GM18526 (cell line): ENCODE measurements around the gene CD59.

Source experiments
- POLR2A ChIP-seq: IDR thresholded peaks from 3 replicates; pipeline ENCODE4 v1.6.1; 2011; ENCODE audit not compliant: insufficient read length; ENCODE audit errors: extremely low read depth

The CD59 gene

DNA sequence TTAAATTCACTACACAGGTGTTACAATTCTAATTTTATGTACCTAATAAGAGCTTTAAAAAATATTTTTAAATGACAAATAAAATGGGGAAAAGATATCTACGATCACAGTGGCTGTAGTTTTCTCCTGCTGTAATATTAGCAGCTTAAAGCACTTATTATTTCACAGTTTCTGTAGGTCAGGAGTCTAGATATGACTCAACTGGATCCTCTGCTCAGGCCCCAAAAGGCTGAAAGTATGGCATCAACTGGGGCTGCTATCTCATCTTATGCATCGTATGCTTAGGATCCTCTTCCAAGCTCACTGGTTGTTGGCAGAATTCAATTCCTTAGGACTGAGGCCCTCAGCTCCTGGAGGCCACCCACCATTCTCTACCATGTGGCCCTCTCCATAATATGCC is 25.2 kb upstream of the CD59 start:
- TF ChIP-seq POLR2A: no peak

DNA sequence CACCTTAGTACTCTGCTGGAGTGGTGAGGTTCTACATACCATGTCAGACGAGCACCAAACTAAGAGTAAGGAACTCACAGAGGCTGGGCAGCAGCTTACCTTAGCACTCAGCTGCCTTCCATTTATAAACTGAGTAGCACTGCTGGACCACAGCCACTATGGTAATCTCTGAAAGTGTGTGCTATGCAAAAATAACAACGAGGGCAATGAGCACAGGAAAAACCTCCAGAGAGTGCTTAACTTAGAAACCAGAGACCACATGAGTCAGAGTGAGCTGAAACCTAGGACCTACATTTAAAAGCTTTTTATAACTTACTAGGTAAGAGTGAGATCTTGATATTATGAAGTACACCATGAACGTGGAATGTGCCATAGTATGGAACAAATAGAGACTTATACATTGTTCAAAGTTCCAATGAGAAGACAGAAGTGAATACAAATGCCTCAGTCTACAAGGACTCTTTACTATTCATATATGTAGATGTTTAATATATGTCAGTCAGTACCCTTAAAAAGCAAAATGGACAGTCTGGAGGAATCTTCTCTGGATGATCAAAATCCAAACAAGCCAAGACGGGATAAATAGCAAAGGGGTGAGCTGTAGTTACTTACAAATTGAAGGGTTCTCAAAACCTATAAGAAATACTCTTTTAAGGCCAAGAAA is 17.2 kb upstream of the CD59 start:
- TF ChIP-seq POLR2A: no peak

DNA sequence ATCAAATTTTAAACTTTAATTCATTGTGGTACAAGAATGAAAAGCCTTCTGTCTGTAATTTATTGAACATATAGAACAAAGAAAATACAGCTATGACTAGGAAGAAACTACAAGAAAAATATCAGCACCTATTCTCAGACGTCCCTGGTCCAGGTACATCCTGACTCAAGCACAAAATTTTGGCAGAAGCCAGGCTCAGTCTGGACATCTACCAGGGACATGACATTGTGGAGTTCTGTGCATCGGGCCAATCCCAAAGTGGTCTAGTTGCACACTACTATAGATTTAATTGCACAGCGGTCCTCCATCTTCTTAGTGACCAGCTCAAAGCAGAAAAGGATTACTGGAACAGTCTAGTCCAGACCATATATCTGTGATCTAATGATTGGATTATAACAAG is 15.7 kb upstream of the CD59 start:
- TF ChIP-seq POLR2A: no peak

DNA sequence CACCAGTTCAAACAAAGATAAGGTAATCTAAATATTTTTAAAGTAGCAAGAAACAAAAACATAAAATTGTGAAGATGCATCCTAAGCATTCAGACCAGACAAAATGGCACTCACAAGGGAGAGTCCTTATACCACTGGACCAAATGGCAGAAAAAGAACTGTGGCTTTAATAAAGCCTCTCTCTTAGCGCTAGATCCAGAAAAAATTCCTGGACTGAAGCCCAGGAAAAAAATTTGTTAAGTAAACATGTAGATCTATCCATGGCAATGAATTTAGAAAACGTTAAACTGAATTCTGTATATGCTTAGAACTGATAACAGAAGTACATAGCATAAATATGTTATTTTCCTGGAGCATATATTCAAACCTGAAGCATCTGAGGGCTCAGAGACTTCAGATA is 11.8 kb upstream of the CD59 start:
- TF ChIP-seq POLR2A: no peak

DNA sequence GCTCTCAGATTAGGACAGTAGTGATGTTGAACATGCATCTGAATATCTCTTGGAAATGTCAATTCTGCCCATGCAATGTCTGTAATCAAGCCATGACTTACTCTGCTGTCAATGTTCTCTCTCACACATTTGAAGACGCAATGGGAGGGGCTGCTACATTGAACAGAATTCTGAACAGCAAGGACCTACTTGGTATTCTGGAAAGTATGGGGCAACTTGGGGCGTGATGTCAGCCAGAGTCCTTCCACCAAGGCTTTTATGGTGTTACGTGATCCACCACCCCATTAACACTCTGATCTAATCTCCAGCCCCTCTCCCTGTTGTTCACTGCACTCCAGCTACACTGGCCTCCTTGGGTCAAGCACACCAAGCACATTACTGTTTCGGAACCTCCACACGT is 7.1 kb upstream of the CD59 start:
- no peak for TF ChIP-seq POLR2A

DNA sequence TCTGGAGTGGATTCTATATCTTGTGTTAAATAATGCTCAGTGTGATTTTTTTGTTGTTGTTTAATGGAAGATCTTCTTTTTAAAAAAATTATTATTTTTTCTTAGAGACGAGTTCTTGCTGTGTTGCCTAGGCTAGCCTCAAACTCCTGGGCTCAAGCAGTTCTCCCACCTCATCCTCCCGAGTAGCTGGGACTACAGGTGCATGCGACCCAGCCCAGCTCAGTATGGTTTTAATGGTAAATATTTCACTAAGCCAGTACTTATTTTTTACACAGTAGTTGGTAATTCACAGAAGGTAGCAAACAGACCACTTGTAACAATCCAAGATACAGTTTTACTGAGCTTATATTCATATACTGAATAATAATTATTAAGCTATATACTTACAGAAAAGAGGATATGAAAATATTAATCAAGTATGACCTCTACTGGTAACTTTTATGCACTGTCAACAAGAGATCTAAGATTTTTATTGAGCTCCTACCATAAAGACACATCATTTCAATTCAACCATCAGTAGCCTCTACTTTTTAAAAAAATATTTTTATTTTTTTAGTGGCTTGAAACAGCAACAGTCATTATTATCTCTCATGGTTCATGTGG is 6.1 kb upstream of the CD59 start:
- no peak for TF ChIP-seq POLR2A

DNA sequence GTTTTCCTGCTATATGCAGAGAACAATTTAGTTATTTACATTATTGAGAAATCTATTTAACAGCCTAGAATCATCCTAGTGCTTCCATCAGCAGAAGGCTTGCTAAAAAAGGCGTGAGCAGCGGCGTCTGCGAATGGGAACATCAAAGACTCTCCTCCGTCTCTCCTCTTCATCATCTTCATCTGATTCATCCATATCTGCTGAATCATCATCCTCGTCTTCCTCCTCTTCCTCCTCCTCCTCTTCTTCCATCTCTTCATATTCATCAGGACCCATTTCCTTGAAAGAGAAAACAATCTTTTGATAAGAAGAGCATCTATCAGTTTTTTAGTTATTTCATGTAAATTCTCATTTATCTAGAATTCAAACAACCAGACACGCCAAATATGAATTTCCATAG is 5.6 kb upstream of the CD59 start:
- no peak for TF ChIP-seq POLR2A

DNA sequence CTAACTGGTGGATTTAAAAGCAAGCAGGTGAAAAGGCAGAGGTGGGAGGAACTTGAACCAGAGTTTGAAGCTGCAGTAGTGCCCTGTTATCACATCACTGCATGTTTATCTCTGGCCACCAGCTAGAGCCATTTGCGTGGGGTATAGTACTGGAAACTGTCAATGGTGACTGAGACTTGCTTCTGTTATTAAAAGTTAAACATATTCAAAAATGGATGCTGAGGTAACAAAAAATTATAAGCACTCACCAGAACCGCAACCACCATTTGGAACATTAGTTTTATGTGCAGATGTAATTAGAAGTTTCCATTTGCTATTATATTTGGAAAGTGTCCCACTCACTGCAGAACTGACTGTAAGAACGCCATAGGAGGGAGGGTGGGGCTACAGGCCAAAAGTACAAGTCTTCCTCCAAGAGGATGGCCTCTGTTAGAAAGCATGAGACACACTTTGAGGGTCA is 1.2 kb upstream of the CD59 start:
- no peak for TF ChIP-seq POLR2A

DNA sequence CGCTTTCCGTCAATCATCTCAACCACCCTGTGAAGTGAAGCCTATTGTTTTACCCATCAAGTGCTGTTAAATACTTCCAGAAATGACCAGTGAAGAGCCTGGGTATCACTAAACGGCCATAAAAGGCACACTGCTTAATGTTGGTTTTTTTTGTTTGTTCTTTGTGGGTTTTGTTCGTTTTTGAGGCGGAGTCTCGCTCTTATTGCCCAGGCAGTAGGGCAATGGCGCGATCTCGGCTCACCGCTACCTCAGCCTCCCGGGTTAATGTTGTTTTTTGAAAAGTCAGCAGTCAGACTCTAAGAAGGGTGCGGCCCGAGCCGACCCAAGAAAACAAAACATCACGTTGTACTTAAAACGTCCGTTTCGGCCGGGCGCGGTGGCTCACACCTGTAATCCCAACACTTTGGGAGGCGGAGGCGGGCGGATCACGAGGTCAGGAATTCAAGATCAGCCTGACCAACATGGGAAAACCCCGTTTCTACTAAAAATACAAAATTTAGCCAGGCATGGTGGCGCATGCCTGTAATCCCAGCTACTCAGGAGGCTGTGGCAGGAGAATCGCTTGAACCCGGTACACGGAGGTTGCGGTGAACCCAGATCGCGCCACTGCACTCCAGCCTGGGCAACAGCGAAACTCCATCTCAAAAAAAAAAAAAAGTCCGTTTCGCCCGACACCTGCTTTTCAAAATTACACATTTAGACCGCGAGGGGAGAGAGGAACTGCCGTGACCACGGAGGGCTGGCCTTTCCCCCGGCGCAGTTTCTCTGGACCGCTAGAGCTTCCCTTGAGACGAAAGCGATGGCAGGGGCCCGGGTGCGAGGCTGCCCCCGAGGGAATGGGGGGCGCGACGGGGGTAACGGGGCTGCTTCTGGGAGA is 714 bp downstream of the CD59 start:
- no peak for TF ChIP-seq POLR2A

DNA sequence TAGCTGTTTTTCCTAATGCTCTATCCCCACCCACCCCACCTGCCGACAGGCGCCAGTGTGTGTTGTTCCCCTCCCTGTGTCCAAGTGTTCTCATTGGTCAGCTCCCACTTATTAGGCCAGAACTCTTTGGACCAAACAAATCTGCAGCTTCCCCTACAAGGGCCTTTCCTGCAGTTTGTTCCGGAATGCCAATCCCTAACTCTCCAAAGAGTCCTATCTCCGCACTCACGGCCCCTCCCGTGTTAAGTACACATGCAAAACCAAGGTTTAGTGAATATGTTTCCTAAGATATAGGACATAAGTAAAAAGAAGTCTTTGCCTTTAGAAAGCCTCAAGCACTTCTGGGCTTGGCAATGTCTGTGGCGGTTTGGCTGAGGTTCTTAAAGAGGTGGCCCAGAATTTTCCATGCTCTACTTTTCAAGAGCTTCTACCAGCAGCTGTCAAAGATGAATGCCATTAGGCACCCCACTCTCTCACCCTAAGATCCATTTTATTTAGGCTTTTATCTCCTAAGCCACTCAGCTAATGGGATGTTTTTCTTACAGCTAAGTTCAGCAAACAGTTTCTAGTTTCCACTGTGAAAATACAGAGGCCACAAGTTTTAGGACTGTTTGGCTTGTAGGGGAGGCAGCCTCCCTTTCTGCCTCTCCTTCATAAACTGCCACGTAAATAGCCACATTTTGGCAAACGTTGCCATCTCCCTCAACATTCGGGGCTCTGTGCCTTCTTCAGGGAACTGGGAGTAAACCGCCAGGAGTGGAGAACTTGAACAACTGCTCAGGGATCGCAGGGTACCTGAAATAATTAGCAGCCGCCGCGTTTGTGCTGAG is 1.6 kb downstream of the CD59 start:
- no peak for TF ChIP-seq POLR2A

DNA sequence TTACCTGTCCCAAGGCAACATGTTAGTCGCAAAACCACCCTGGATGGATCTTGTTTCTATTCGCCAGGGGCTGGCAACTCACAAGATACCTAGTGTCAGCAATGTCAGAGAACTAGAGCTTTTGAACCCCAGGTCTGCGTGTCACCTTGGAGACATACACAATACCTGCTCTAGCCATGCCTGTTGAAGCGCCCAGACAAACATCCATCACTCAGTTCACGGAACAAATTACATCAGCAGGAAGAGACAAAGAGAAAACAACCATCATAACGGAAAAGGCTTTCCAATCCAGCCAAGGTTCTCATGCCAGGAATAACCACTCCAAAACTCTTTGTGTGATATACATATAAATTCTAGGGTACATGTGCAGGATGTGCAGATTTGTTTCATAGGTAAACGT is 2.2 kb downstream of the CD59 start:
- TF ChIP-seq POLR2A: no peak

DNA sequence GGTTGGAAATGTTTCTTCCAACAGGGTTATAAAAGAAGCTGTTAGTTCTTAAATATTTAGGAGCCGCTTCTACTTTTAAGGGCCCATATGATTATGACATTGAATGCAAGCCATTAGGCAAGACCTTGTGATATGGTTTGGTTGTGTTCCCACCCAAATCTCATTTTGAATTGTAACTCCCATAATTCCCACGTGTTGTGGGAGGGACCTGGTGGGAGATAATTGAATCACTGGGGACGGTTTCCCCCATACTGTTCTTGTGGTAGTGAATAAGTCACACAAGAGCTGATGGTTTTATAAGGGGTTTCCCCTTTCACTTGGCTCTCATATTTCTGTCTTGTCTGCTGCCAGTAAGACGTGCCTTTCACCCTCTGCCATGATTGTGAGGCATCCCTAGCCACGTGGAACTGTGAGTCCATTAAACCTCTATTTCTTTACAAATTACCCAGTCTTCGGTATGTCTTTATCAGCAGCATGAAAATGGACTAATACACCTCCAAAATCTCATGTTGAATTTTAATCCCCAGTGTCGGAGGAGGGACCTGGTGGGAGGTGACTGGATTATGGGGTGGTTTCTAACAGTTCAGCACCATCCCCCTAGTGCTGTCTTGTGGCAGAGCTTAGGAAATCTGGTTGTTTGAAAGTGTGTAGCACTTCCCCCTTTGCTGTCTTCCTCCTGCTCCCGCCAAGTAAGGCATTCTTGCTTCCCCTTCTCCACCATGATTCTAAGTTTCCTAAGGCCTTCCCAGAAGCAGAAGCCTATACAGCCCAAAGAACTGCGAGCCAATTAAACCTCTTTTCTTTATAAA is 4.3 kb downstream of the CD59 start:
- no peak for TF ChIP-seq POLR2A

DNA sequence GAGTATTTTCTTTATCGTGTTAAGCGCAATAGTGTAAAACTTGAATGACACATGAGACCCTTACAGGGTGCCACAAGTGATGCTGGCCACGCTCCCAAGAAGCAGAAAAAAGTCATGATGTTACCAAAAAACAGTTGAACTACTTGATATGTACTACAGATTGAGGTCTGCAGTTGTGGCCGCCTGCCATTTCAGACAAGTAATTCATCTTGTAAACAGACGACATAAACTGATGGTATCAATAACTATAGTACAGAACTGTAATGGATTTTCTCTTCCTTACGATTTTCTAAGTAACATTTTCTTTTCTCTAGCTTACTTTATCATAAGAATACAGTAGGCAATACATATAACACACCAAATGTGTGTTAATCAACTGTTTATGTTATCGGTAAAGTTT is 5.5 kb downstream of the CD59 start:
- TF ChIP-seq POLR2A: no peak

DNA sequence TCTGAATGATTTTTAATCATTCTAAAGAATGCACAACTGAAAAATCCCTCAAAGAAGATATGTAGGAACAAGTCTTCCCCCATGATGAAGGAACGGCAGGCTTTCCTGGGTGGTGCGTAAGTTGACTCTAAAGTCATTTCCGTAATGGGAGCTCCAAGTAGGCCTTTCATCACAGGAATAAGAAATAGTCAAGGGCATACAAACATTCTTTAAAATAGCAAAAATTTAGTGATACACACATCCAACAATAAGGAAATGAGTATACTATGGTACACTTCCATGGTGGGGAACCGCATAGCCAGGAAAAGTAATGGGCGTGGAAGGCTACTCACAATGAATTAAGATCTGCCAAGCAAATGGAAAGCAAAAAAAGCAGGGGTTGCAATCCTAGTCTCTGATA is 10.7 kb downstream of the CD59 start:
- TF ChIP-seq POLR2A: no peak

DNA sequence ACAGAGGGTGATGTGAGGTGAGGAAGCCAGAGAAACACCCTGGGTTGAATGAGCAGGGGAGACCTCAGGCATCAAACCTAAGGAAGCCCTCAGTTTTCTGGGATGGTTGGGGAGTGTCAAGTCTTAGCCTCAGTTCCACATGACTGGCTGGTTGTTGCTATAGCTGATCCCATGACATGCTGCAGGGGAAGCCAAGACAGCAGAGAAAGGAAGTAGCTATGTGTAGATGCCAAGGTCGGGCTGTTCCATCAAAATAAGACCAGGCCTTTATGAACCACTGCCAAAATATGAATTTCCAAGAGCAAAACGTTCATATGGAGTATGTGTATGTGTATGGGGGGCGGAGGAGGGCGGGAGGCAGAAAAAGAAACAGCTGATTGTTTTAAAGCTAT is 11.6 kb downstream of the CD59 start:
- no peak for TF ChIP-seq POLR2A

DNA sequence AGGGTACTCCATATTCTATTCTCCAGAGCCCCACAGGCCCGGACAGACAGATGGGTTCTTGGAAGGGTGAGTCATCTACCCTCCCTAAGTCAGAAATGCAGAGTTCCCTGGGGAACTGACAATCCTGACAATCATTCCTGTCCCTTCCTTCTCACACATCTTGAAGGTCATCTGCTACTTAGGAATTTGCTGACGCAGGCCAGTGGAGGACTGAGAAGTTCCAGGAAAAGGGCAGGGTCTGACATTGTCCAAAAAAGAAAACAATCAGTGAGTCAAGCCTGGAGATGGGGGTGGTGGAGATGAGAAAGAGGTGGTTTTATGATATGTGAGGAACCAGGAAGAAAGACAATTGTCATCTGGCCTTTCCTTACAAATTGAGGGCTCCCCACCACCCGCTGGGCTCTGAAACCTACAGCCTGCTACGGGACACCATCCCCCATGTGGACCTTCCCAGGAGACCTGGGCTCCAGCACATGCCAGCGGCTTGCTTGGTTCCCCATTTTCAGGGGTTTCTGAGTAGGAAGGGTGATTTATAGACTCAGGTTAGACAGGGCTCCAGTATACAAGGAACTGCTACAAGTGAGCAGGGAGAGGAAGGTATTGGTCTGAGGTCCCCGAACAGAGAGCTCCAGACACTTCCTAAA is 12.9 kb downstream of the CD59 start:
- TF ChIP-seq POLR2A: no peak
